Cerebellar nuclear complex (tissue), 1 donor: ENCODE measurements around the gene FOXO4.

Experiments used
- DNase-seq, 2 experiments: peaks; one replicate each; lab custom pipeline; 2025; lab: John Stamatoyannopoulos, UW

The FOXO4 gene

DNA sequence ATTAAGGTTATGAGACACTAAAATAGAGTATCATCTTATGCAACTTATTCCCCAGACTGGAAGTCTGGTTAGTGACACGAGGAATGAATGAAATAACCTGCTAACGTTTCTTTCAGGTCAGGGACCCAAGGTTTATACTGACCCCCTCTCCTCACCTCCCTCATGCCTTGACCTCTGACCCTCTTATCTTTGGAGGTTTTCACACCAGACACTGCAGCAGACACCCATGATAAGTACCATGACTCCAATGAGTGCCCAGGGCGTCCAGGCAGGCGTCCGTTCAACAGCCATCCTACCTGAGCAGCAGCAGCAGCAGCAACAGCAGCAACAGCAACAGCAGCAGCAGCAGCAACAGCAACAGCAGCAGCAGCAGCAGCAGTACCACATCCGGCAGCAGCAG, 44.8 kb downstream of the FOXO4 start:
- no peak for DNase-seq

DNA sequence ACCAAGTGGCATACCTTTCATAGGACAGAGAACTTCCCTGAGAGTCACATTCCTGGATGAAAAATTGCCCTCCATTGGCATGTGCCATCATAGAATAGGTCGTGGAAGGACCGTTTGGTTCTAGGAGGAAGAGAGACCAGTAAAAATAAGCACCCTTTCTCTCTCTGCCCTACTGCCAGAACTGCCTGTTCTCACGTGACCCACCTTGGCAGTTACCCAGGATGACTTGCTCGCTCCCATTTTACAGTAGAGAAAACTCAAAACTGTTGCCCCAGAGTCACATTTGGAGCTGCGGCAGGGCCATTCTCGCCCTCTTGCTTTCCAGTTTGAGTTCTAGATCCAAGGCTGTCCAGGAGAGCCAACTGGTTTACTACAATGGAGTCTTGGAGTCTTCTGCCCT, 47.9 kb downstream of the FOXO4 start:
- no peak for DNase-seq

- peak in 1 of 2 experiments; percentile 9 for DNase-seq
Measured at GRCh38 chrX:71144651-71145050, 49.0 kb downstream of the FOXO4 start, which contains the start of gene NLGN3. NLGN3 (plus strand) TSS chrX:71144841; CDS start chrX:71147750, 2,909 bp downstream.

- DNase-seq, result no peak
Measured at GRCh38 chrX:71147496-71148277, 52.0 kb downstream of the FOXO4 start.

- DNase-seq, result no peak
Measured at GRCh38 chrX:71148278-71148663, 52.6 kb downstream of the FOXO4 start.

- no peak for DNase-seq
Measured at GRCh38 chrX:71151366-71151765, 55.7 kb downstream of the FOXO4 start.
